H1 (cell line): ENCODE measurements around the gene UGT1A7. TPM values are rescaled to one million over a fixed set of nuclear protein-coding genes. Genes with fewer than 3 reads are reported as not detected.

ENCODE experiments used
- E2F6 ChIP-seq: IDR thresholded peaks from 2 replicates; pipeline ENCODE4 v1.6.1; 2012; ENCODE audit warnings: inconsistent platforms
- polyA plus RNA-seq, 7 experiments: library from polyadenylated mRNA; depleted of rRNA in 3 of 7; stranded (reverse) in 5 of 7; unstranded in 2 of 7; fragments of >200 nt in 5 of 7; fragments of 200-250 nt in 2 of 7; gene quantifications; 1 replicate in 5 of 7; 2 replicates in 1 of 7; 4 replicates in 1 of 7; pipeline versions ENCODE4 v1.2.1 to v1.2.3, GENCODE V29; 2011 to 2013; ENCODE audit warnings: missing spikeins in 2 of 7, mixed read lengths in 2 of 7
- total RNA-seq: library from RNA; stranded (reverse); fragmentation: NEBNext Ultra II Directional; extraction: Animal tissue kit (Norgen Biotek cat#: 25700); gene quantifications from 2 replicates; pipeline ENCODE4 v1.2.1, GENCODE V29; 2021

UGT1A7 gene
- total and polyA plus RNA-seq, 2 of the 8 experiments (the other 6 are each of a cell fraction or from before 2014, with no cell fraction given): not detected

- TF ChIP-seq E2F6: no peak
Measured at GRCh38 chr2:233802132-233802815, 120.6 kb downstream of the UGT1A7 start (continued).
